ENCODE data around the gene KDF1. TPM values are rescaled to one million over a fixed set of nuclear protein-coding genes. Genes with fewer than 3 reads are reported as not detected.

KDF1 gene
- total RNA-seq, 1 experiment from 2014 or later, result 23.0 TPM

GRCh38 chr1:26970810-26971209 lies 10.5 kb upstream of the KDF1 start (continued):
- TF ChIP-seq CTCF (IDR thresholded peaks at IDR 0.05 in 2 of 3, conservative IDR thresholded peaks at IDR 0.05 in 1 of 3; ENCODE audit: borderline replicate concordance in 1 of 3, insufficient read depth in 1 of 3, low read depth in 2 of 3, low read length in 2 of 3) (no peak), EZH2phosphoT487 (IDR thresholded peaks at IDR 0.05; ENCODE audit: borderline replicate concordance) (no peak), RAD21 (IDR thresholded peaks at IDR 0.05; ENCODE audit: low read depth) (no peak), MAX (IDR thresholded peaks at IDR 0.05) (no peak)

- ChIA-PET CTCF (interaction anchor here (1.7 to 1.8 kb wide), 2 partner anchors 21 to 39 kb away, joined by 4 read pairs; no protein-coding TSS in a partner anchor), POLR2A (interaction anchor here (4.0 kb wide), 1 partner anchor 31 kb away, joined by 26 read pairs; no protein-coding TSS in a partner anchor)
- intact Hi-C loops (cut with micrococcal nuclease), result loop anchor here (5.0 kb wide), 1 partner anchor 82 kb away; no protein-coding TSS in a partner anchor
These were observed 5.4 kb upstream of the KDF1 start for GRCh38 chr1:26965628-26966027.

More at GRCh38 chr1:26965628-26966027, 5.4 kb upstream of the KDF1 start:
- H3K4me3 ChIP-seq (replicated peaks in 1 of 2; ENCODE audit: low read depth in 1 of 2, low read length in 2 of 2), result no peak overlapping the region
- no peak overlapping the region for H3K4me2 ChIP-seq (ENCODE audit: low read length)
- no peak overlapping the region for H3K27ac ChIP-seq (ENCODE audit: low read depth, low read length)
- TF ChIP-seq CEBPB (IDR thresholded peaks at IDR 0.05; ENCODE audit: low read depth) (no peak), REST (IDR thresholded peaks at IDR 0.05; ENCODE audit: low read depth) (no peak), POLR2AphosphoS5 (IDR thresholded peaks at IDR 0.05; ENCODE audit: low read depth, low read length) (no peak), SIN3A (IDR thresholded peaks at IDR 0.05; ENCODE audit: low read depth) (no peak), JUND (IDR thresholded peaks at IDR 0.05) (no peak), EZH2 (IDR thresholded peaks at IDR 0.05) (no peak), EGR1 (IDR thresholded peaks at IDR 0.05; ENCODE audit: low read depth) (no peak), EZH2phosphoT487 (IDR thresholded peaks at IDR 0.05; ENCODE audit: borderline replicate concordance) (no peak), RAD21 (IDR thresholded peaks at IDR 0.05; ENCODE audit: low read depth) (no peak), ZFX (IDR thresholded peaks at IDR 0.05) (no peak), ZBTB33 (IDR thresholded peaks at IDR 0.05; ENCODE audit: extremely low read depth, insufficient replicate concordance, low read length) (no peak), ZNF274 (IDR thresholded peaks at IDR 0.05; ENCODE audit: low read depth, low read length) (no peak), ELF1 (IDR thresholded peaks at IDR 0.05; ENCODE audit: borderline replicate concordance, low read depth) (no peak)
- H3K4me1 ChIP-seq (ENCODE audit: control insufficient read depth in 1 of 2, insufficient read depth in 2 of 2, low read length in 2 of 2), result peaks cover 0 to 41% of the 10 kb centered on the region in 2 experiments; a peak in 2 of 4 replicates
- no peaks in the 10 kb centered on the region for H3K9me2 ChIP-seq (ENCODE audit: insufficient read depth)
- no TSS peak for BruUV-seq (replicated peaks)
- no peaks in the 10 kb centered on the region for H3K9me3 ChIP-seq (ENCODE audit: control insufficient read depth in 1 of 2, insufficient read depth in 1 of 2, low read depth in 1 of 2, low read length in 2 of 2)
- no peak for ATAC-seq
- RAD21 ChIA-PET (ENCODE audit: low non-redundant PET in 1 of 2, low total read pairs in 2 of 2, uncharacterized antibody in 2 of 2, unreplicated experiment in 2 of 2), result no interaction called here
- no peak overlapping the region for H3K9ac ChIP-seq (ENCODE audit: low read length)
- no peak for DNase-seq (ENCODE audit: low read depth, low spot score)
- no peaks in the 10 kb centered on the region for H3K79me2 ChIP-seq (ENCODE audit: insufficient read depth, low read length)
- H2AFZ ChIP-seq (ENCODE audit: low read depth, low read length, poor library complexity, severe bottlenecking), result no peak overlapping the region
- no peaks in the 10 kb centered on the region for H4K20me1 ChIP-seq (ENCODE audit: insufficient read depth)
- no peaks in the 10 kb centered on the region for H3K36me3 ChIP-seq (ENCODE audit: control insufficient read depth in 1 of 2, insufficient read depth in 2 of 2, low read length in 2 of 2)
- H3K27me3 ChIP-seq (ENCODE audit: insufficient read depth, low read length), result no peaks in the 10 kb centered on the region
